NT2/D1 (cell line): ENCODE results near the gene XAB2.

Source experiments
- SUZ12 ChIP-seq: IDR thresholded peaks from 2 replicates; pipeline ENCODE4 v1.6.1; 2011; ENCODE audit not compliant: insufficient read length, insufficient read depth; ENCODE audit errors: extremely low read depth
- YY1 ChIP-seq: IDR thresholded peaks from 2 replicates; pipeline ENCODE4 v1.6.1; 2011; ENCODE audit not compliant: insufficient read length, insufficient read depth
- ZNF274 ChIP-seq: IDR thresholded peaks from 2 replicates; pipeline ENCODE4 v1.6.1; 2011; ENCODE audit warnings: mild to moderate bottlenecking, low read depth, low read length

- TF ChIP-seq ZNF274 (no peak), YY1 (no peak), SUZ12 (no peak)
These were observed 12.2 kb downstream of the XAB2 start for GRCh38 chr19:7617172-7617571.
